Activated CD4-positive, alpha-beta memory T cell treated with anti-CD3 and anti-CD28 coated beads for 36 hours (primary cell): ENCODE data around the gene TMEM94. TPM values are rescaled to one million over a fixed set of nuclear protein-coding genes. Genes with fewer than 3 reads are reported as not detected.
A peak's percentile ranks its signal among the peaks of the same experiment; 100 is the strongest.

Experiments used
- CTCF ChIA-PET: fragments of 350-600 bp; sonication (Branson Sonifier 250); formaldehyde crosslinking; loops from one replicate; lab custom pipeline; 2021; ENCODE audit warnings: antibody characterized with exemption, inconsistent platforms; lab: Charles Lee
- POLR2A ChIA-PET: fragments of 350-600 bp; sonication (Branson Sonifier 250); formaldehyde crosslinking; loops from one replicate; lab custom pipeline; 2021; ENCODE audit warnings: antibody characterized with exemption; lab: Charles Lee
- DNase-seq: peaks from one replicate; pipeline ENCODE4 v3.0.0-alpha.2; 2020
- H3K27ac Mint-ChIP-seq: one replicate; pipeline ENCODE4 v1.8.0; 2021; ENCODE audit warnings: mixed read lengths
- H3K27me3 Mint-ChIP-seq: one replicate; pipeline ENCODE4 v1.8.0; 2021; ENCODE audit warnings: mixed read lengths
- H3K36me3 Mint-ChIP-seq: one replicate; pipeline ENCODE4 v1.8.0; 2021; ENCODE audit warnings: mixed read lengths
- H3K4me1 Mint-ChIP-seq: one replicate; pipeline ENCODE4 v1.8.0; 2021; ENCODE audit warnings: low read depth, mixed read lengths
- H3K4me3 Mint-ChIP-seq: one replicate; pipeline ENCODE4 v1.8.0; 2021; ENCODE audit warnings: mild to moderate bottlenecking, mixed read lengths
- H3K9me3 Mint-ChIP-seq: one replicate; pipeline ENCODE4 v1.8.0; 2021; ENCODE audit warnings: mixed read lengths
- intact Hi-C: fragments of 100-400 bp; cut with micrococcal nuclease; formaldehyde crosslinking; loops from one replicate; pipeline ENCODE4 v1.15.1; 2023
- total RNA-seq, 2 experiments: library from RNA; stranded (reverse); gene quantifications; one replicate each; pipeline ENCODE4 v1.2.3, GENCODE V29; 2021

The TMEM94 gene
- 10 to 100 TPM; 51.4 to 53.0 TPM for total RNA-seq

GRCh38 chr17:75456417-75457046 lies at the start of gene TMEM94:
TMEM94 (plus strand) TSS chr17:75456635; CDS start chr17:75471906, 15,271 bp downstream.
- ChIA-PET POLR2A (interaction anchor here (0.8 to 2.7 kb wide), 11 partner anchors 18 to 195 kb away, joined by 3 to 11 read pairs (median 4); partner anchors contain the start of genes GGA3, GRB2, MIF4GD and MRPS7), CTCF (interaction anchor here (0.6 to 2.5 kb wide), 17 partner anchors 9 to 344 kb away, joined by 3 to 11 read pairs (median 3); partner anchors contain the start of genes GGA3, MIF4GD, MRPS7 and SMIM5)
- no peaks in the 10 kb centered on the region for H3K9me3 Mint-ChIP-seq
- no peaks in the 10 kb centered on the region for H3K27me3 Mint-ChIP-seq
- peak within 1 kb of the TSS; percentile 88 for H3K4me3 Mint-ChIP-seq
- peak within 1 kb of the TSS; percentile 62 for H3K27ac Mint-ChIP-seq
- peaks cover 23% of the 10 kb centered on the region for H3K4me1 Mint-ChIP-seq
- DNase-seq = peak; percentile 95
- intact Hi-C loops = no loop called here
- H3K36me3 Mint-ChIP-seq = no peaks in the 10 kb centered on the region

- H3K27ac Mint-ChIP-seq = no peak overlapping the region
- POLR2A ChIA-PET = interaction anchor here (1.7 to 2.9 kb wide), 2 partner anchors 119 to 146 kb away, joined by 3 to 18 read pairs; partner anchors contain the start of genes GGA3, MRPS7 and SLC25A19
- no peaks in the 10 kb centered on the region for H3K27me3 Mint-ChIP-seq
- H3K9me3 Mint-ChIP-seq = no peaks in the 10 kb centered on the region
- peaks cover 30% of the 10 kb centered on the region for H3K4me1 Mint-ChIP-seq
- DNase-seq = no peak
- H3K36me3 Mint-ChIP-seq = peaks cover 3% of the 10 kb centered on the region
- intact Hi-C loops = loop anchor here (10.0 kb wide), 1 partner anchor 373 kb away; no protein-coding TSS in a partner anchor
- CTCF ChIA-PET = interaction anchor here (1.1 to 3.1 kb wide), 3 partner anchors 85 to 447 kb away, joined by 3 to 12 read pairs (median 7); partner anchors contain the start of gene MIF4GD
- H3K4me3 Mint-ChIP-seq = no peak overlapping the region
Observed at GRCh38 chr17:75407655-75408352, 48.6 kb upstream of the TMEM94 start.

- Mint-ChIP-seq H3K27me3 (peaks cover 1% of the 10 kb centered on the region), H3K27ac (no peak overlapping the region), H3K4me1 (peaks cover 24% of the 10 kb centered on the region), H3K9me3 (no peaks in the 10 kb centered on the region), H3K36me3 (no peaks in the 10 kb centered on the region), H3K4me3 (no peak overlapping the region)
- DNase-seq = no peak
- ChIA-PET POLR2A (no interaction called here), CTCF (interaction anchor here (0.8 to 2.5 kb wide), 3 partner anchors 87 to 139 kb away, joined by 3 to 6 read pairs (median 3); partner anchors contain the start of genes MIF4GD and SLC25A19)
- intact Hi-C loops = no loop called here
Observed at GRCh38 chr17:75410141-75410540, 46.3 kb upstream of the TMEM94 start.

- H3K36me3 Mint-ChIP-seq = no peaks in the 10 kb centered on the region
- CTCF ChIA-PET = interaction anchor here (0.6 to 2.7 kb wide), 24 partner anchors 14 to 450 kb away, joined by 3 to 41 read pairs (median 5); partner anchors contain the start of genes ARMC7, MIF4GD, NUP85 and SLC25A19
- H3K9me3 Mint-ChIP-seq = no peaks in the 10 kb centered on the region
- POLR2A ChIA-PET = no interaction called here
- no peak overlapping the region for H3K27ac Mint-ChIP-seq
- H3K27me3 Mint-ChIP-seq = peaks cover 1% of the 10 kb centered on the region
- H3K4me3 Mint-ChIP-seq = no peak overlapping the region
- no peak for DNase-seq
- peaks cover 18% of the 10 kb centered on the region for H3K4me1 Mint-ChIP-seq
- intact Hi-C loops = loop anchor here (1.0 to 2.0 kb wide), 2 partner anchors 121 to 173 kb away; no protein-coding TSS in a partner anchor
Observed at GRCh38 chr17:75411328-75412067, 44.9 kb upstream of the TMEM94 start.

GRCh38 chr17:75412455-75413317 lies 43.7 kb upstream of the TMEM94 start:
- H3K9me3 Mint-ChIP-seq = no peaks in the 10 kb centered on the region
- DNase-seq = peak; percentile 86
- peak overlapping the region; percentile 19 for H3K27ac Mint-ChIP-seq
- ChIA-PET POLR2A (interaction anchor here (0.6 to 0.7 kb wide), 3 partner anchors 19 to 204 kb away, joined by 3 to 4 read pairs (median 3); partner anchors contain the start of gene SLC25A19), CTCF (interaction anchor here (0.6 to 2.7 kb wide), 44 partner anchors 11 to 451 kb away, joined by 3 to 41 read pairs (median 4); partner anchors contain the start of genes ARMC7, GGA3, MIF4GD and MRPS7)
- peaks cover 1% of the 10 kb centered on the region for H3K27me3 Mint-ChIP-seq
- intact Hi-C loops = loop anchor here (1.0 to 2.0 kb wide), 2 partner anchors 122 to 174 kb away; no protein-coding TSS in a partner anchor
- H3K36me3 Mint-ChIP-seq = no peaks in the 10 kb centered on the region
- H3K4me1 Mint-ChIP-seq = peaks cover 16% of the 10 kb centered on the region
- H3K4me3 Mint-ChIP-seq = peak overlapping the region; percentile 49

GRCh38 chr17:75414488-75414887 lies 41.9 kb upstream of the TMEM94 start:
- Mint-ChIP-seq H3K9me3 (no peaks in the 10 kb centered on the region), H3K27me3 (peaks cover 1% of the 10 kb centered on the region), H3K4me1 (peaks cover 16% of the 10 kb centered on the region), H3K4me3 (no peak overlapping the region), H3K27ac (no peak overlapping the region), H3K36me3 (no peaks in the 10 kb centered on the region)
- CTCF ChIA-PET = interaction anchor here (1.7 kb wide), 1 partner anchor 301 kb away, joined by 5 read pairs; no protein-coding TSS in a partner anchor
- POLR2A ChIA-PET = no interaction called here
- no peak for DNase-seq
- intact Hi-C loops = no loop called here

GRCh38 chr17:75416006-75416405 lies 40.4 kb upstream of the TMEM94 start:
- ChIA-PET CTCF (interaction anchor here (1.3 to 2.1 kb wide), 2 partner anchors 93 to 175 kb away, joined by 4 to 7 read pairs; no protein-coding TSS in a partner anchor), POLR2A (no interaction called here)
- H3K4me3 Mint-ChIP-seq = no peak overlapping the region
- no peak overlapping the region for H3K27ac Mint-ChIP-seq
- intact Hi-C loops = no loop called here
- peaks cover 16% of the 10 kb centered on the region for H3K4me1 Mint-ChIP-seq
- no peak for DNase-seq
- H3K9me3 Mint-ChIP-seq = no peaks in the 10 kb centered on the region
- peaks cover 1% of the 10 kb centered on the region for H3K27me3 Mint-ChIP-seq
- H3K36me3 Mint-ChIP-seq = no peaks in the 10 kb centered on the region

- DNase-seq = no peak
- Mint-ChIP-seq H3K27ac (no peak overlapping the region), H3K4me1 (peaks cover 7% of the 10 kb centered on the region), H3K4me3 (no peak overlapping the region), H3K27me3 (peaks cover 1% of the 10 kb centered on the region), H3K9me3 (no peaks in the 10 kb centered on the region), H3K36me3 (no peaks in the 10 kb centered on the region)
- intact Hi-C loops = no loop called here
- ChIA-PET POLR2A (no interaction called here), CTCF (interaction anchor here (1.0 to 2.1 kb wide), 3 partner anchors 94 to 207 kb away, joined by 4 to 7 read pairs (median 4); no protein-coding TSS in a partner anchor)
Observed at GRCh38 chr17:75417054-75417580, 39.3 kb upstream of the TMEM94 start.

- no peaks in the 10 kb centered on the region for H3K36me3 Mint-ChIP-seq
- H3K27ac Mint-ChIP-seq = no peak overlapping the region
- ChIA-PET CTCF (interaction anchor here (0.7 kb wide), 1 partner anchor 98 kb away, joined by 3 read pairs; the partner anchor contains the start of gene TSEN54), POLR2A (no interaction called here)
- H3K27me3 Mint-ChIP-seq = peaks cover 1% of the 10 kb centered on the region
- no peaks in the 10 kb centered on the region for H3K4me1 Mint-ChIP-seq
- H3K9me3 Mint-ChIP-seq = no peaks in the 10 kb centered on the region
- no peak overlapping the region for H3K4me3 Mint-ChIP-seq
- DNase-seq = no peak
- intact Hi-C loops = no loop called here
Observed at GRCh38 chr17:75418531-75418930, 37.9 kb upstream of the TMEM94 start.
